Tibial nerve (tissue), 3 donors: ENCODE measurements around the gene RBM34.

Experiments
- EP300 ChIP-seq, 2 donors: sonication (generic); formaldehyde crosslinking; IDR thresholded peaks; one replicate each; pipeline ENCODE4 v1.6.1; 2017; ENCODE audit warnings: antibody characterized with exemption in 2 of 2, mild to moderate bottlenecking in 1 of 2
- POLR2A ChIP-seq, 2 donors: fragments of 450-650 bp; IDR thresholded peaks; one replicate each; pipeline ENCODE4 v1.6.1; 2017; ENCODE audit warnings: antibody characterized with exemption in 2 of 2, mild to moderate bottlenecking in 2 of 2, moderate library complexity in 2 of 2

DNA sequence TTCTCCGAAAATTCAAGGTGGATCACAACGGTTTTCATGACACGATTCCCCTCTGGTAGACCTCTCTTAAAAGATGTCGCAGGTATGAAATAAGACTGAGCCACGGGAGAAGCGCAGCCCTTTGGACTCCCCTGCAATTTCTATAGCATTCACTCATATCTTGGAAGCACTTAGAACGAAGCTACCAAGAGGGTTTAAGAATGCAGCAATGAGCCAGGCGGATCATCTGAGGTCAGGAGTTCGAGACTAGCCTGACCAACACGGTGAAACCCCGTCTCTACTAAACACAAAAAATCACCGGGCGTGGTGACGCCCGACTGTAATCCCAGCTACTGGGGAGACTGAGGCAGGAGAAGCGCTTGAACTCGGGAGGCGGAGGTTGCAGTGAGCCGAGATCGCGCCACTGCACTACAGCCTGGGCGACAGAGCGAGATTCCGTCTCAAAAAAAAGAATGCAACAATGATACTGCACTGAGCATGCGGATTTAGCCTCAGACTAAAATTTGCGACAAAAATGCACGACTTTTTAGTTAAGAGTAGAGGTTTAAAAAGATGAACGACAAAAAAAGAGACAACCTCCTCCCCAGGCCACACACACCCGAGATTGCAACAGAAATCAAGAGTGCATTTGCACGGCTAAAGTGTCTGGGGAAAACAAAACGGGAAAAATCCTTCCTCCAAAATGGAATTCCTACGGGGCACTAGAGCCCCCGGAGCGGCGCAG lies 33.2 kb downstream of the RBM34 start:
- TF ChIP-seq EP300 (IDR thresholded peaks at IDR 0.05): no peak
- no peak for TF ChIP-seq POLR2A (IDR thresholded peaks at IDR 0.05)
